ENCODE measurements around the gene JAKMIP2. TPM values are rescaled to one million over a fixed set of nuclear protein-coding genes. Genes with fewer than 3 reads are reported as not detected.
"Not testable (repeated sequence)": the region's sequence is repeated elsewhere in the genome, so short reads cannot be mapped to it uniquely, and the experiment has no call there.

Gene JAKMIP2
- total and polyA plus RNA-seq, 2 experiments from 2014 or later: 0.23 TPM; not detected in 1

DNA sequence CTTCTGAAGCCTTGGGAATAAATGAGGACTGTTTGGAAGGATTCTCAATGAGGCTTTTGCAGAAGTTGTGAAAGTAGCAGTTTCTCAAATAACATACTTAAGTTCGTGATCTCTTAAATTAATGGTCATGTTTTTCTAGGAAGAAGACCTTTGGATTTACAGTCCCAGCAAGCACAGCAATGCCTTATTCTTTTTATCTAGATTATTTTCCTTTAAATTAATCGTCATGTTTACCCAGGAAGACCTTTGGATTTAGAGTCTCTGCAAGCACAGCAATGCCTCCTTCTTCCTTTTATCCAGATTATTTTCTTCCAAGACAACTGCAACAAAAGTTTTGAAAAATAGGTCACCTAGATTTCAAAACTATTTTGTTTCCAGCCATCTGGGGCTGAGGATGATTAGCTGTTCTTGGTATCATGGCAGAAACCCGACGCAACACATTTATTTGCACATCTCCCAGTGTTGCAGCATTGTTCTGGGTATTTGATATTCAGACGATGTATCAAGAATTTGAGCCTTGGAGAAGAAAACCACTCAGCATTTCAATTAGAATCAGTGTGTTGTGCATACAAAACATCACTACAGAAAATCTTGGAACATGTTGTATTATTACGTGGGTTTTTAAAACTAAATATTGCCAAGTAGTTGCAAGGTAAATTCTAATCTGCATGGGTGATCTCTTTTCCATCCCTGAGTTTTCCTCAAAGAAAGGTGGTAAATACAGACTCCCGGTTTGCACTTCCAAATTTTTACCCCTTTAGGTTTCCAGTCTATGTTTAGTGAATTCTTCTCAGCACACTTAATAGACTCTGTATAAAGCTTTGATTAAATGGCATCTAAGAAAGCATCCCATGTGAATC is 50.9 kb downstream of the JAKMIP2 start:
- Histone ChIP-seq H3K4me1 (ENCODE audit: insufficient read depth) (no peaks in the 10 kb centered on the region), H3K9ac (no peak overlapping the region), H4K20me1 (ENCODE audit: insufficient read depth) (no peaks in the 10 kb centered on the region), H3K79me2 (ENCODE audit: insufficient read depth) (no peaks in the 10 kb centered on the region), H3F3A (ENCODE audit: insufficient read depth) (no peaks in the 10 kb centered on the region), H3K4me2 (ENCODE audit: unreplicated experiment) (no peak overlapping the region), H3K27ac (no peak overlapping the region), H3K9me3 (ENCODE audit: low read depth) (no peaks in the 10 kb centered on the region), H2AFZ (no peak overlapping the region), H3K36me3 (ENCODE audit: low read depth) (no peaks in the 10 kb centered on the region), H3K4me3 (no peak overlapping the region), H3K27me3 (replicated peaks; ENCODE audit: insufficient read depth) (no peaks in the 10 kb centered on the region), H3K9me2 (ENCODE audit: insufficient read depth) (no peaks in the 10 kb centered on the region)
- 26 to 27% methylated on average over 7 of the region's 7 CpGs for WGBS, 2 experiments (ENCODE audit: low coverage in 1 of 2, low lambda C conversion rate in 2 of 2, missing lambda C conversion rate in 2 of 2)
- in situ Hi-C loops (cut with MboI): no loop called here
- TF ChIP-seq EZH2phosphoT487 (IDR thresholded peaks at IDR 0.05; ENCODE audit: insufficient read depth, low read depth): no peak
- TF ChIP-seq EZH2 (IDR thresholded peaks at IDR 0.05; ENCODE audit: insufficient read depth, poor library complexity, severe bottlenecking): no peak
- DNase-seq: no peak

DNA sequence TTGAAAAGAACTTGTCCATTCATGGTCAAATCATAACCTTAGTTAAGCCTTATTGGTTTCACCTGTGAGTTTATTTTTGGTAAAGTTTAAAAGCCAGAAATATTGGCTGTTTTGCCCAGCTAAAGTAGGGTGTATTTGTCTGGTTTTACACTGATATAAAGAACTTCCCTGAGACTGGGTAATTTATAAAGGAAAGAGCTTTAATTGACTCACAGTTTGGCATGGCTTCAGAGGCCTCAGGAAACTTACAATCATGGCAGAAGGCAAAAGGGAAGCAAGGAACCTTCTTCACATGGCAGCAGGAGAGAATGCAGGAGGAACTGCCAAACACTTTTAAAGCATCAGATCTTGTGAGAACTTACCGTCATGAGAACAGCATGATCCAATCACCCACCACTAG is 55.3 kb downstream of the JAKMIP2 start:
- no peaks in the 10 kb centered on the region for H3K4me1 ChIP-seq (ENCODE audit: insufficient read depth)
- in situ Hi-C loops (cut with MboI): no loop called here
- no peak for DNase-seq
- TF ChIP-seq EZH2 (IDR thresholded peaks at IDR 0.05; ENCODE audit: insufficient read depth, poor library complexity, severe bottlenecking) (no peak), EZH2phosphoT487 (IDR thresholded peaks at IDR 0.05; ENCODE audit: insufficient read depth, low read depth) (no peak)
- no peaks in the 10 kb centered on the region for H3K9me3 ChIP-seq (ENCODE audit: low read depth)
- no peaks in the 10 kb centered on the region for H3F3A ChIP-seq (ENCODE audit: insufficient read depth)
- no peaks in the 10 kb centered on the region for H3K9me2 ChIP-seq (ENCODE audit: insufficient read depth)
- H3K79me2 ChIP-seq (ENCODE audit: insufficient read depth): no peaks in the 10 kb centered on the region
- H3K9ac ChIP-seq: no peak overlapping the region
- no peak overlapping the region for H3K4me3 ChIP-seq
- H4K20me1 ChIP-seq (ENCODE audit: insufficient read depth): no peaks in the 10 kb centered on the region
- no peak overlapping the region for H3K4me2 ChIP-seq (ENCODE audit: unreplicated experiment)
- no peak overlapping the region for H2AFZ ChIP-seq
- WGBS, 2 experiments (ENCODE audit: low coverage in 1 of 2, low lambda C conversion rate in 2 of 2, missing lambda C conversion rate in 2 of 2): 8 to 20% methylated on average over 1 of the region's 1 CpG
- H3K27me3 ChIP-seq (replicated peaks; ENCODE audit: insufficient read depth): no peaks in the 10 kb centered on the region
- H3K27ac ChIP-seq: no peak overlapping the region
- no peaks in the 10 kb centered on the region for H3K36me3 ChIP-seq (ENCODE audit: low read depth)

DNA sequence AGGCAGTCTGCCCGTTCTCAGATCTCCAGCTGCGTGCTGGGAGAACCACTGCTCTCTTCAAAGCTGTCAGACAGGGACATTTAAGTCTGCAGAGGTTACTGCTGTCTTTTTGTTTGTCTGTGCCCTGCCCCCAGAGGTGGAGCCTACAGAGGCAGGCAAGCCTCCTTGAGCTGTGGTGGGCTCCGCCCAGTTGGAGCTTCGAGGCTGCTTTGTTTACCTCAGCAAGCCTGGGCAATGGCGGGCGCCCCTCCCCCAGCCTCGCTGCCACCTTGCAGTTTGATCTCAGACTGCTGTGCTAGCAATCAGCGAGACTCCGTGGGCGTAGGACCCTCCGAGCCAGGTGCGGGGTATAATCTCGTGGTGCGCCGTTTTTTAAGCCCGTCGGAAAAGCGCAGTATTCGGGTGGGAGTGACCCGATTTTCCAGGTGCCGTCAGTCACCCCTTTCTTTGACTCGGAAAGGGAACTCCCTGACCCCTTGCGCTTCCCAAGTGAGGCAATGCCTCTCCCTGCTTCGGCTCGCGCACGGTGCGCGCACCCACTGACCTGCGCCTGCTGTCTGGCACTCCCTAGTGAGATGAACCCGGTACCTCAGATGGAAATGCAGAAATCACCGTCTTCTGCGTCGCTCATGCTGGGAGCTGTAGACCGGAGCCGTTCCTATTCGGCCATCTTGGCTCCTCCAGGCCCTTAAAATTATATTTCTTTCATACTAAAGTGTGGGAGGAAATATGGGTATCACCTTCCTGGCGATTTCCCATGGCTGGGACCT is 61.2 kb downstream of the JAKMIP2 start:
- H3K79me2 ChIP-seq (ENCODE audit: insufficient read depth); H3K36me3 ChIP-seq (ENCODE audit: low read depth); H3K9me2 ChIP-seq (ENCODE audit: insufficient read depth); H3K4me1 ChIP-seq (ENCODE audit: insufficient read depth); H3F3A ChIP-seq (ENCODE audit: insufficient read depth); H3K27me3 ChIP-seq (replicated peaks; ENCODE audit: insufficient read depth); H3K9me3 ChIP-seq (ENCODE audit: low read depth); H3K27ac ChIP-seq; H3K4me2 ChIP-seq (ENCODE audit: unreplicated experiment); H3K9ac ChIP-seq; DNase-seq; H4K20me1 ChIP-seq (ENCODE audit: insufficient read depth); in situ Hi-C loops (cut with MboI); H2AFZ ChIP-seq; H3K4me3 ChIP-seq: not testable (repeated sequence)
- 60 to 68% methylated on average over 22 to 26 of the region's 38 CpGs for WGBS, 2 experiments (ENCODE audit: low coverage in 1 of 2, low lambda C conversion rate in 2 of 2, missing lambda C conversion rate in 2 of 2)

DNA sequence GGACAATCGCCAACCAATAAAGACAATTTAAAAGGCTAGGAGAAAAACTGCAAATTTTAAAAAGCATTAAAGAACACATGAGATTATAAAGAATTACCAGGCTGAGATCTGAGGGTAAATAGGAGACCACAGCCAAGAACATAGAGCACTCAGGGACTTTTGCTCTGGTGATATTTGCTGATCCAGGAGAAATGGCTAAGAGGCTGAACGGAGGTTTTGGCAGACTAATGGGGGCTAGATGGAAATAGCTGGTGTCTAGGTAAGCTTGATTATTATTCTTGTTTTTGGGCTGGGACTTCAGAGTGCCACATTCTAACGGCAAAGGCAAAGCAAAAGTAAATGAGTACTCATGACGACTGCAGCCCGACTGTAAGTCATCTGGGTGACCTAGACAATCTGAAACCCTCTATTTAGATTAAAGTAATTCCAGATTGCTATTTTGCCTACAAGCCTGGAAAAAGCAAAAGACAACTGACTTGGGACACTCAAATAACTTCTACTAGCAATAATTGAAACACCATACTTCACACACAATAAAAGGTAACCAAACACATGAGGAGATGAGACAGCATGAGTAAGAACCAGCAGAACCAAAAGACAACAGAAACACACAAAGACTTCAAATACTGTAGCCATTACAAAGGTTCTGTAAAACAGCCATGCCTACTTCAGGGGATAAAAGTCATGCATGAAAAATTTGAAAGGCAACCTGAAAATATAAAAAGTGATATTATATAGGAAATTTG is 68.8 kb downstream of the JAKMIP2 start:
- no peaks in the 10 kb centered on the region for H4K20me1 ChIP-seq (ENCODE audit: insufficient read depth)
- no peaks in the 10 kb centered on the region for H3K79me2 ChIP-seq (ENCODE audit: insufficient read depth)
- H3K9me3 ChIP-seq (ENCODE audit: low read depth): no peaks in the 10 kb centered on the region
- TF ChIP-seq EZH2phosphoT487 (IDR thresholded peaks at IDR 0.05; ENCODE audit: insufficient read depth, low read depth) (no peak), EZH2 (IDR thresholded peaks at IDR 0.05; ENCODE audit: insufficient read depth, poor library complexity, severe bottlenecking) (no peak)
- no peaks in the 10 kb centered on the region for H3K4me1 ChIP-seq (ENCODE audit: insufficient read depth)
- 22 to 25% methylated on average over 5 of the region's 5 CpGs for WGBS, 2 experiments (ENCODE audit: low coverage in 1 of 2, low lambda C conversion rate in 2 of 2, missing lambda C conversion rate in 2 of 2)
- no peaks in the 10 kb centered on the region for H3F3A ChIP-seq (ENCODE audit: insufficient read depth)
- no peaks in the 10 kb centered on the region for H3K36me3 ChIP-seq (ENCODE audit: low read depth)
- no peak overlapping the region for H3K9ac ChIP-seq
- in situ Hi-C loops (cut with MboI): no loop called here
- no peak overlapping the region for H3K27ac ChIP-seq
- H3K9me2 ChIP-seq (ENCODE audit: insufficient read depth): no peaks in the 10 kb centered on the region; the same call in 1 of the 2 replicates
- no peak overlapping the region for H3K4me3 ChIP-seq
- no peak overlapping the region for H2AFZ ChIP-seq
- no peaks in the 10 kb centered on the region for H3K27me3 ChIP-seq (replicated peaks; ENCODE audit: insufficient read depth)
- no peak overlapping the region for H3K4me2 ChIP-seq (ENCODE audit: unreplicated experiment)
- DNase-seq: no peak

Measured in GM23248 (cell line).